IPS-18a (cell line): ENCODE data around the gene DPP6.

ENCODE experiments used
- H3K27ac ChIP-seq: one replicate; pipeline ENCODE4 v1.5.1; 2013; ENCODE audit warnings: low read length
- H3K27me3 ChIP-seq: one replicate; pipeline ENCODE4 v1.6.1; 2013; ENCODE audit warnings: mild to moderate bottlenecking, low read length; ENCODE audit not compliant: control insufficient read depth, insufficient read depth
- H3K36me3 ChIP-seq: one replicate; pipeline ENCODE4 v1.6.1; 2013; ENCODE audit warnings: low read depth, low read length; ENCODE audit not compliant: control insufficient read depth
- H3K4me1 ChIP-seq: one replicate; pipeline ENCODE4 v1.6.1; 2013; ENCODE audit warnings: low read depth, low read length; ENCODE audit not compliant: control insufficient read depth
- H3K4me3 ChIP-seq: one replicate; pipeline ENCODE4 v1.5.1; 2013; ENCODE audit warnings: low read length
- H3K9ac ChIP-seq: one replicate; pipeline ENCODE4 v1.6.1; 2013; ENCODE audit warnings: mild to moderate bottlenecking, low read length, moderate library complexity
- H3K9me3 ChIP-seq: one replicate; pipeline ENCODE4 v1.6.1; 2013; ENCODE audit warnings: low read depth, low read length; ENCODE audit not compliant: control insufficient read depth

The DPP6 gene

DNA sequence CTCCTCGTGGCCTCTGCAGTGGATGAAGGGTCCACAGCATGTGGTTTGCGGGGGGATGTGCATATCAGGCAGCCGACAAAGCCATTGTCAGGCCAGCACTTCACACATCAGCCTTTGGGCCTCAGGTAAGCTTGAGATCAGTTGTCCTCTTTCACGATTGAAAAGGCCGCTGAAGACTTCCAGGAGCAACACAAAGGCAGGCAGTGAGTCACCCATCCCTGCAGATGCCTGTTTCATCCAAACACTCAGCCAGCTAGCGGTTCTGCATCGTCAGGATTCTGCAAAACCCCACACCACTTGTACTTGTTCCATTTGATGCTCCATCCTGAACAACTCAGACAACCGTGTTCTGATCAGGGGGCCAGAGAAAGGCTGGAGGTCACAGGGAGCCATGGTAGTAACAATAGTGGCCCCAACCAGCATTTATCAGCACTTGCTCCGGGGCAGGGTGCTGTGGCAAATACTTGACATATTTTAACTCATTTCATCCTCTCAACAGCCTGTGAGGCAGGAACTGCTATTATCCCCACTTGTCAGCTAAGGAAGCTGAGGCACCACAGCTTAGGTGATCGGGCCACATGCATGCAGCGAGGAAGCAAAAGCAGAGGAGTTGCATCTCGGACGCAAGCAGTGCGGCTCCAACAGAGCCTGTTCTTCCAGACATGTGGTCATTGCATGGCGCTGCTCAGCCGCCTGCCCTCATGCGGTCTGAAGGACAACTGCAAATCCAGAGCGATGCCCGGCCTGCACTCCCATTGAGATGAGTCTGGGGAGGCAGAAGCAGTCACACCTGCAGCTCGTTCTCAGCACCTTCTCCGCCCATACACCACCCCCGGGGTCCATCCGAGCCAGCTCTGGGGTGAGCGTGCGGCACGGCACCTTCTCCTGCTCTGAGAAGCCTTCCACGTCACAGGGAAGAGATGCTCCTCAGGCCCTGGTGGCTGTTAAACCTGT is 805.8 kb downstream of the DPP6 start:
- no peaks in the 10 kb centered on the region for H3K9me3 ChIP-seq

GRCh38 chr7:154858836-154859537 is 806.8 kb downstream of the DPP6 start:
- Histone ChIP-seq H3K27ac (no peak overlapping the region), H3K4me1 (no peaks in the 10 kb centered on the region), H3K9ac (no peak overlapping the region), H3K36me3 (no peaks in the 10 kb centered on the region), H3K9me3 (no peaks in the 10 kb centered on the region), H3K4me3 (no peak overlapping the region), H3K27me3 (no peaks in the 10 kb centered on the region)

More for the DNA sequence above, 805.8 kb downstream of the DPP6 start:
- no peaks in the 10 kb centered on the region for H3K4me1 ChIP-seq
- H3K36me3 ChIP-seq: no peaks in the 10 kb centered on the region
- H3K9ac ChIP-seq: no peak overlapping the region
- no peak overlapping the region for H3K27ac ChIP-seq
- H3K27me3 ChIP-seq: no peaks in the 10 kb centered on the region
- H3K4me3 ChIP-seq: no peak overlapping the region

DNA sequence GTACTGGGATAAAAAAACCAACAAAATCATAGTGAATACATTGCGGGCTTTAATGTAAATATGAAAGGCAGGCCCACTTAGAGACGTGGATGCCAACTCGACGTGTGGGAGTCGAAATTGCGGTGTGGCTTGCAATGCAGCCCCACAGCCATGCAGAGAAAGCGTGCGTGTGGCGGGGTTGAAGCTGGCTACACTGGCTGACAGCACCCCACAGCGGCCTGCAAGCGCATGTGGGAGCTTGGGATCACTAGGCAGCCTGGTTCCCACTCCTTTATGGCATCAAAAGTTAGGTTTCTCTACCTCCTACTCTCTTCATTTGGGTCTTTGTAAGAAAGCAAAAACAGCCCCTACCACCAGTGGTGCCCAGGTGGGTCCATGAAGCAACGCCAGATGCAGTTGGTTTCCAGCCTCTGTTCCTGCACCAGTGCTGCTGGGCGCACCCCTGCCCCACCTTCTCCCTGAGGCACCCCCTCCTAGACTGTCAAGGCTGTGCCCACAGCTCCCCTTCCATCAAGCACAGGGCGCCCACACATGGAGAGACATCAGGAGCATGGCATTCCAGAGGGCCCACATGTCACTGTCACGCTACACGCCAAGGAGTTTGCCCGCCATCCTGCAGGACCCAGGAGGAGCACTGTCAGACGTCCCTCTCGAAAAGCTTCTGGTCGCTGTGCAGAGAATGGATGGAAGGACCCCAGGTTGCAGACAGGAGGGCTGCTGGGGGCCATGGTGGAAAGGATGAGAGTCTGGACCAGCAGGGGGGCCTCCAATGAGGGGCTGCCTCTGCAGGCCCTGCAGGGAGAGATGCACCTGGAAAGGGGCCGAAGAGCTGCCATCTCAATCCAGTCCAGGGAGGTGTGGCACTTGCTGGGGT is 807.8 kb downstream of the DPP6 start:
- H3K27me3 ChIP-seq: no peaks in the 10 kb centered on the region
- H3K9me3 ChIP-seq: no peaks in the 10 kb centered on the region

GRCh38 chr7:154860621-154861375 is 808.6 kb downstream of the DPP6 start:
- Histone ChIP-seq H3K27me3 (no peaks in the 10 kb centered on the region), H3K9me3 (no peaks in the 10 kb centered on the region), H3K9ac (no peak overlapping the region), H3K4me3 (no peak overlapping the region), H3K36me3 (no peaks in the 10 kb centered on the region), H3K4me1 (no peaks in the 10 kb centered on the region), H3K27ac (no peak overlapping the region)

More for the DNA sequence above, 807.8 kb downstream of the DPP6 start:
- Histone ChIP-seq H3K27ac (no peak overlapping the region), H3K4me1 (no peaks in the 10 kb centered on the region), H3K9ac (no peak overlapping the region), H3K4me3 (no peak overlapping the region), H3K36me3 (no peaks in the 10 kb centered on the region)

DNA sequence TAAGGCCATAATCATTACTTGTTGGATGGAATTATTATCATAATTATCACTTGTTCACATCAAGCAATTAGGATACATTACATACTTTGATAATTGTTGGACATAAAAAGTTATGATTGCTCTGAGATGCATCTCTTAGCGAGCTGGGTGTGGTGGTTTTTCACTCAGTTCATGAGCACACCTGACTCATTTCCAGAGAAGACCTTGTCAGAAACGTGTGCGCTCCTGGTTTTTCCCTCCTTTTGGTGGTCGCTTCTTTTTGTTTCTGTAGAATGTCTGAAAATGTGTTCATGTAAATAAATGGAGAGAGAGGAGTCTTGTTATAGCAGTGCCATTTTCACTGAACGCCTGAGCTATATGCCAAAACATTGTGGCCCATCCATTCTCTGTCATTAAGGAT is 809.4 kb downstream of the DPP6 start:
- Histone ChIP-seq H3K9me3 (no peaks in the 10 kb centered on the region), H3K36me3 (no peaks in the 10 kb centered on the region), H3K4me3 (no peak overlapping the region), H3K27ac (no peak overlapping the region), H3K27me3 (no peaks in the 10 kb centered on the region), H3K4me1 (no peaks in the 10 kb centered on the region), H3K9ac (no peak overlapping the region)

DNA sequence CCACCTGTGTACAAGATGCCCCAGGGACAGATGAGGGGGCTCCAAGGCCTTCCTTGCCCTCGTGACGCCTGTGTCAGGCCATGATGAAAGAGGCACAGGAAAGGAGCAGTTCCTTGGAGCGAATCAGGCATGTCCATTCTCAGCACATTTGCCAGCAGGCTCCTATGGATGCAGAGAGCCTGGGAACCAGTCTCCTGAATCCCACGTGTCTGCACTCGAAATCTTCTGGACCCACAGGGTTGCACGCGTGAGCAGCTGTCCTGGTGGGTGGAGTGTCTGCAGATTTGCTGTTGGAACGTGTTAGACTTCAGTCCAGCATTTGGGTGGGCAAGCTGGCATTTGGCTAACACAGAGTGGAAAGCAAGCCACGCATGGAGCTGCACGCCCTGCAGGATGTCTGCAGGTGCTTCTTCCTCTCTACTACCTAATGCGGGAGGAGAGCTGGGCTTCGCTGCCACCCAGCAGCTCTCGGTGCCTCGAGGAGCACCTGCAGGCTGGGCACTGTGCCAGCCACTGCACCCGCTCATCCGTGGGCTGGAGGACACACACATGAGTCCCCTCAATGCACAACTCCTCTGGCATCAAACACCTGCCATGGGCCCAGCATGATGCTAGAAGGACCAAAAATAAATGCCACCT is 810.1 kb downstream of the DPP6 start:
- Histone ChIP-seq H3K4me1 (no peaks in the 10 kb centered on the region), H3K4me3 (no peak overlapping the region), H3K9me3 (no peaks in the 10 kb centered on the region), H3K27me3 (no peaks in the 10 kb centered on the region), H3K27ac (no peak overlapping the region), H3K36me3 (no peaks in the 10 kb centered on the region), H3K9ac (no peak overlapping the region)

DNA sequence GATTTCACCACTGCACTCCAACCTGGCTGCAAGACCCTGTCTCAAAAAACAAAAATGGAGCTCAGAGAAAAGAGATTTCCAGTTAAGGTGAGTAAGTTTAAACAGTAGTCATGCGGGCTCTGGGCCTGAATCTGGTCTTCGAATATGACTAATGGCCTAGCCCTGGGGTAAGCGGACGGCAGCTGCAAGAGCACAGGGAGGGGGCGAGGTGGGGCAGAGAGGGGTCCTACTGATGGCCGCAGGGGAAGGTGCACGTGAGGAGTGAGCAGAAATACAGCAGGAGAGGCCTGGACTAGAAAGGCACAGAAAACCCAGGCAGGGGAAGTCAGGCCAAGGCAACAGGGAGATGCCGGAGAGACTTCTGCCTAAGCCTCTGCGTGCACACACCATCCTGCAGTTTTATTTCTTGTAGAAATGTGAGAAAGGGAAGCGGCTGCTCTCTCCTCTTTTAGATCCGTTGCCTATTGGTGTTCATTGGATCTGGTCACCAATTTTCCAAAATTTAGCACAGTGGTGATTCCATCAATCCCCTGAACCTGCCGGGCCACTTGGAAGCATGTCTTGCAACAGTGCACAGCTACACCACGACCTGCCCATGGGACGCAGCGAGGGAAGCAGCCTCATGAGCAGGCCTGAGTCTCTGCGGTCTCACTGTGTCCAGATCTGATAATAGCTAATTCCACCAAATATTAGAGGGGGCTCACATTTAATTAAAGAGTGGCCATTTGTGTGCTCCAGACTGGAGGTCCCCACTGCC is 811.7 kb downstream of the DPP6 start:
- no peak overlapping the region for H3K9ac ChIP-seq
- no peaks in the 10 kb centered on the region for H3K36me3 ChIP-seq
- no peaks in the 10 kb centered on the region for H3K9me3 ChIP-seq
- H3K4me1 ChIP-seq: peaks cover 9% of the 10 kb centered on the region
- H3K4me3 ChIP-seq: no peak overlapping the region
- peaks cover 11% of the 10 kb centered on the region for H3K27me3 ChIP-seq
- H3K27ac ChIP-seq: no peak overlapping the region

- no peak overlapping the region for H3K4me3 ChIP-seq
- peaks cover 14% of the 10 kb centered on the region for H3K4me1 ChIP-seq
- H3K9ac ChIP-seq: no peak overlapping the region
- no peak overlapping the region for H3K27ac ChIP-seq
- no peaks in the 10 kb centered on the region for H3K36me3 ChIP-seq
- no peaks in the 10 kb centered on the region for H3K9me3 ChIP-seq
- H3K27me3 ChIP-seq: peaks cover 11% of the 10 kb centered on the region
Measured at GRCh38 chr7:154864523-154864891, 812.3 kb downstream of the DPP6 start.

DNA sequence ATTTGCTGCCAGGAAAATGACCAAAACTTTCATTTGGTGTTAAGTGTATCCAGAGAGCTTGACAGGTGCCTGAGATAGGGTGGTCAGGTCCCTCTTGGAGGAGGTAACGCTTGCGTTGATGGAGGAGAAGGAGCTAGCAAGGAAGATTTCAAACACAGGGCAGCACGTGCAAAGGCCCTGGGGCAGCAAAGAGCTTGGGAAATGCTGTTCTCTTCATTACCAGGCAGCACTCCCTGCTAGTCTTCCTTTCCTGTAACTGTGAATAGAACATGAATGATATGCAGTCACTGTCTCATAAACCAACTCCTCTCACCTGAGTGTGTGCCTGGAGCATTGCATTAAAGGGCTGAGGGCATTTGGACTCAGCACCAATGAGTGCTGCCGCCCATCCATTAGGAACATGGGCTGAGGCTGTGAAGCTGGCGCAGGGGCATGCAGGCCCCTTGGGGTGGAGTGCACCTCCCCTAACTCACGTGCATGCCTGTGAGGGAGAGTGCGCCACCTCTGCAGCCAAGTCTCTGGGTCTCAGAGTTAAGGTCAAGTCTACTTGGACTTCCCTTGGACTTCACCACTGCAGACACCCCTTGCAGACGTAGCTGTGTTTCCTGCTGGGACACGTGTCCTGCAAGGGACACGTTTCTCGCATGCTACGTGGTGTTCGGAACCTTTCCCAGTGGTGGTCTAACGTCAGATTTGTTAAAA is 813.9 kb downstream of the DPP6 start:
- H3K9me3 ChIP-seq: no peaks in the 10 kb centered on the region
- no peak overlapping the region for H3K4me3 ChIP-seq
- no peaks in the 10 kb centered on the region for H3K36me3 ChIP-seq
- no peak overlapping the region for H3K9ac ChIP-seq
- H3K27me3 ChIP-seq: peaks cover 11% of the 10 kb centered on the region
- H3K27ac ChIP-seq: no peak overlapping the region
- H3K4me1 ChIP-seq: peaks cover 15% of the 10 kb centered on the region
